GM19397 (cell line): ENCODE results near the gene USP13.

Source experiments
- ATAC-seq: cut with Tn5 transposase; IDR thresholded peaks from one replicate; pipeline ENCODE4 v1.9.1; 2021; ENCODE audit warnings: mild to moderate bottlenecking, moderate library complexity; ENCODE audit not compliant: unreplicated experiment

Gene USP13

DNA sequence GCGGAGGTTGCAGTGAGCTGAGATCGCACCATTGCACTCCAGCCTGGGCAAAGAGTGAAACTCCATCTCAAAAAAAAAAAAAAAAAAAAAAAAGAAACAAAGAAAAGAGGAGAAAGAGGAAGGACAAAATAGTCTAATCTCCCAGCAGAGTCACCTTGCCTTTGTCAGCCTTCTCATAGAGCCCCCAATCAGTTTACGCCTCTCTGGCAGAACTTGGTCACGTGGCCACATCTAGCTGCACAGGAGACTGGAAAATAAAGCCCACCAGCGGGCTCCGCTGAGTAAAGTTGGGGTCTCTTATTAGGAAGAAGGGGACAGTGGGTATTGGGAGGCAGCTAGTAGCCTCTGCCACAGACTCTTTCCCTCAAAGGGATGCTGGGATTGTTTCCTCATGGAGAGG is 41.9 kb downstream of the USP13 start:
- ATAC-seq = no peak

DNA sequence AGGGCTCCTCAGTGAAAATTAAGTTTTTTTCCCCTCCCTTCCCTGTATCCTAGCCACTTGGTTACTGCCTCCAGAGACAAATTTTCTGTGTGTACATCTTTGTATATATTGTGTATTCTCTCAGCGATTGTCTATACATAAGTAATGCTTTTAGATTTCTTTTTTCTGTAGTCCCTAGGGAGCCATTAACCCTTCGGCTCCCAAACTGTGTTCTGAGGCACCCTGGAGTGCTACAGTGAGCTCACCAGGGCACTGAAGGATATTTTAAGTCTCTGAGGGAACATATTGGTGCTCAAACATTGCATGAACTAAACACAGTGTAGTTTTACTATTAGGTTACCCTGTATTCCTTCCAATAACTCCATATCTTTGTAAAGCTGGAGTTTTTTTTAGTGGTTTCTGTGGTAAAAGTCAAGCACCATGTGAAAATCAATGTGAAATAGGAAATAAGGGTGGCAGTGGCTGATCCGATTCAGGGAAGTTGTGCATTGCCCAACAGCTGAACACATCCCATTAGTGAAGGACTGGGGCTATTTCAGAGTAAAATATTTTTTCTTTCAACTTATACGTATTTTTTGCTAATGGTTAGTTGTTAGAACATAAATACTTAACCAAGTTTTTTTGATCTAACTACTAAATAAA is 43.0 kb downstream of the USP13 start:
- ATAC-seq = no peak

GRCh38 chr3:179697736-179698332 is 45.0 kb downstream of the USP13 start:
- no peak for ATAC-seq

DNA sequence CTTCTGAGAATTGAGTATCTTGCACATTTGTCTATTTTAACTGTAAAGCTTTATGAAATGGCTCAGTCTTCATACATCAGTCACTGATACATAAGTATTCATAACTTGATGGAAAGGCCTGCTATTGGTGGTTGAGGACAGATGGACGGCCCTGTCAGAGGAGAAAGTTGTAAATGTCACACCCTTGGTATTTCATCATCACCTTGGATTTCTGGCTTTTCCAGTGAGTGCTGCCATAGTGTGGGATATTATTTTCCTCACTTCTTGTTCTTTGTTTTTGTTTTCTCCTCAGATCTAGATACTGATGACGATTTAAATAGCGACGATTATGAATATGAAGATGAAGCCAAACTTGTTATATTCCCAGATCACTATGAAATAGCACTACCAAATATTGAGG is 47.9 kb downstream of the USP13 start:
- ATAC-seq = no peak

GRCh38 chr3:179701176-179701827 is 48.5 kb downstream of the USP13 start:
- ATAC-seq = no peak

- no peak for ATAC-seq
These were observed 49.6 kb downstream of the USP13 start for GRCh38 chr3:179702271-179702947.

GRCh38 chr3:179703816-179704215 is 51.0 kb downstream of the USP13 start:
- ATAC-seq = no peak

- ATAC-seq = no peak
These were observed 53.4 kb downstream of the USP13 start for GRCh38 chr3:179706233-179706632.

GRCh38 chr3:179710079-179710478 is 57.2 kb downstream of the USP13 start:
- ATAC-seq = no peak

- no peak for ATAC-seq
These were observed 60.8 kb downstream of the USP13 start for GRCh38 chr3:179713643-179714090.

- no peak for ATAC-seq
These were observed 62.7 kb downstream of the USP13 start for GRCh38 chr3:179715582-179715981.

GRCh38 chr3:179716226-179716625 is 63.4 kb downstream of the USP13 start:
- no peak for ATAC-seq

- ATAC-seq = no peak
These were observed 64.0 kb downstream of the USP13 start for GRCh38 chr3:179716811-179717210.

DNA sequence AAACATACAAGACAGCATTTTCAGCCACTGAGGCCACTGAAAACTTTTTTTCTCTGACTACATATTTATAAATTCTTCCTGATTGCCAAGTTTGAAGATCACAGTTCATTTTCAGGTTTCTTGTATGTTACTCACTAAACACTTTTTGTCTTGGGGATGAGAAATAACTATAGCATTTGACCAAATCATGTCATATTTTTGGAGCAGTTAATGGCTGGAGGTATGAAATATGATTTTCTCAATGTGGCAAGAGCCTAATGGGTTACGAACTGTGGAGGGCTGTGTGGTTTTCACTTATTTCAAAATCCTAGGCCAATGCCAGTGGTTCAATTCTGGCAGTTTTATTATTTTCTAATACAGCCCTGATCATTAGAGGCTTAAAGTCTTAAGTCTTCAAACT is 64.4 kb downstream of the USP13 start:
- no peak for ATAC-seq

DNA sequence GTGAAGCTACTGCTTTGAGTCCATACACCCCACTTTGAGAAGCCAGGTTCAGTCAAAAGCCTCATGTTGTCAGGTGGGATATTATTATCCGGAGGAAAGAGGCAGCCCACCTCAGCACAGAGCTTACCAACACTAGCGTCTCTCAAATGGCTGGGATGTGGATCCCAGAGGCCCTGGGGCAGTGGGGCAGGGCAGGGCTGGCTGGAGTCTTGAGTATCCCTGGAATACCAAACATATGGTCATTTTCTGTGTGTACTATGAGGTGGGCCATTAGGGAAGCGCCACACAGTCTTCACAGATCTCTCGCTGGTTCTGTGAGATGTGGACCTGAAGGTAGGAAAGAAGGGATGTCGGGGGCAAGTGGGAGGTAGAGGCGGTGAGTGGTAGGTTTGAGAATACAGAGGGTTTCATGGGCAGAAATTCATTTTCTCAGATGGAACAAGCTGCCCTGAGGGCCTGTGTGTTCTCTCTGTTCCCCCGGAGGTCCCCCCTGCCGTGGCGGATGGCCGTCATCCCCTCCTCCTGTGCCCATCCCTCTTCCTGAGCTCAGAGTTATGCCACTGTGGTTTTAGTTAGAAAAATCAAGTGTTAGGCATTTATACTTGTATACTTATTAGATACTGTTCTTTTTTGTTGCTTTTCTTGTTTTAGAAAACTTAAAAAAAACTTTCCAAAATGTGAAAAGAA is 66.4 kb downstream of the USP13 start:
- no peak for ATAC-seq

DNA sequence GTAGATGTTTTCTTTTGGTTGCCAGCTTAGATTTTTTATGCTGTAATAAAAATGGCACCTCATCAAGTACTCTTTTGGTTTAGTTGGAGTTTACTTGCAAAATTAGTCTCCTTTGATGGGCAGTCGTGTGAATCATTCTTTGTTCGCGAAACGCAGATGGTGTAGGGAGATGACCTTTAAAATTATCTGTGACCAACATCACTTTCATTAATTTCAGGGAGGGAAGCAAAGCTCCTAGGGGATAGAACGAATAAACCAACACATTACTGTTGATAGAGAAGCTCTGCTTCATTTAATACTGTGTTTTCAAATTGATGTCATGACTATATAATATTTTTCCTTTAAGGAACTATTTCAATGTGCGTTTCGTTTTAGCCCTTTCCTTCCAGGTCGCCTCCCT is 67.4 kb downstream of the USP13 start:
- ATAC-seq = no peak

GRCh38 chr3:179723617-179724016 is 70.8 kb downstream of the USP13 start:
- ATAC-seq = no peak

DNA sequence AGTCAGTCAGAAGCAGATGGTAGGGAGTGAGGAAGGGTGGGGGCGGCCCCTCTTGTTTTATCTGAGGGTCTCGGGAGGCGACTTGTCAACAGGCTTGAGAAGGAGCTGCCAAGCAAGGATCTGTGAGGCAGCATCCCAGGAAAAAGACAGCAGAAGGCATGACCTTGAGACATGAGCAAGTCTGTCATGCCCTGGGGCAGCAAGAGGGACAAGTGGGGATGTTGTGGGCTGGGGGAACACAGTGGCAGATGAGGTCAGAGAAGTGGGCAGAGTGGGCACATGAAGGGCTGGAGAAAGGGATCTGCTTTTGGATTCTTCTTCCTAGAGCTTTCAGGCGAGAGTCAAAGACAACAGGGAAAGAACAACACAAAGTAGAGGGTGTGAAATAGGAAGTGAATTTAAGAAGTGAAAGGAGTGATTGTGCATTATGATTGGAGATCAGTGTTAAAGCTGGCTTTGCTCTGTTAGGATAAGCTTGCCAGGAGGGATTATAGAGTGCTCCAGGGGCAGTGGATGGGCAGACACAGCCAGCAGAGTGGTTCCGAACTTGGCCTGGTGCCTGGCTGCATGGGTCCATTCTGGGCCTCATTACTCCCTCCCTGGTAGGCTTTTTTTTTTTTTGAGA is 73.3 kb downstream of the USP13 start:
- ATAC-seq = no peak

DNA sequence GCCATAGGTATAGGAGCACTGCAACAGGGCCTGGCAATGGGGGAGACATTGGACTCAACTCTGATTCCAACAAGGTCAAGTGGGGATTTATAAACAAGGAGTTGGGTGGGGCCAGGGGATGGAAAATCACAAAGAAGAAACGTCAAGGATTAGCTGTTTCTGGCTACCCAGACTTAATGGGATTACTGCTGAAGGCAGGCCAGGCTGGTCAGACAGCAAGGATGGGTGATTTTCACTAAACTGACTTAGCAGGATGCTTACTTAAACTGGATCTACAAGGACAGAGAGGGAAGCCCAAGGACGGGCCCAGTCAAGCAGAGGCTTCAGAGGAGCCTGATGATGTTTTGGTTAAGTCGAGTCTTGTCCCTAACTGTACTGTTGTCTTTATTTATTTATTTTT is 76.2 kb downstream of the USP13 start:
- no peak for ATAC-seq

- no peak for ATAC-seq
These were observed 77.1 kb downstream of the USP13 start for GRCh38 chr3:179729981-179730380.

DNA sequence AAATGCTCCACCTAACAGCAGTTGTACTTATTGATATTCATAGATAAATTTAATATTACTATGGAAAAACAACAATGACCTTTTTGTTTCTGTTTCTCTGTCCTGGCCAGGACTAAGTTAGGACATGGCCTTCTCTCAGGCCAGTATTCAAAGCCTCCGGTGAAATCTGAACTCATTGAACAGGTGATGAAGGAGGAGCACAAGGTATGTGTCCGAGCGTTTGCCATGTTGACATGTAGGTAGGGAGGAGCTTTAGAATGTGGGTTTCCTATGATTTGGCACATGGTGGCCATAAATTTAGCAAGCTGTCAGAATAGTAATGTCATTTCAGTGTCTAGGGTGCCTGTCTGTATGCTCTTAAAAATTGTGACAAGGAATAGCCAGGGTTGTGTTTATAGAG is 77.7 kb downstream of the USP13 start:
- no peak for ATAC-seq
